GM20000 (cell line): ENCODE measurements around the gene EXOC4.

ENCODE experiments used
- DNase-seq: peaks from one replicate; pipeline ENCODE4 v3.0.0; 2012; ENCODE audit warnings: low spot score
- CTCF ChIP-seq: IDR thresholded peaks from 2 replicates; pipeline ENCODE4 v1.5.1; 2012; ENCODE audit warnings: mild to moderate bottlenecking, control low read depth; ENCODE audit errors: extremely low read depth, missing control alignments

The EXOC4 gene

GRCh38 chr7:133376514-133376913 is 123.6 kb downstream of the EXOC4 start:
- TF ChIP-seq CTCF: no peak
- no peak for DNase-seq

- DNase-seq: no peak
- no peak for TF ChIP-seq CTCF
Observed at GRCh38 chr7:133381965-133382364, 129.1 kb downstream of the EXOC4 start.

DNA sequence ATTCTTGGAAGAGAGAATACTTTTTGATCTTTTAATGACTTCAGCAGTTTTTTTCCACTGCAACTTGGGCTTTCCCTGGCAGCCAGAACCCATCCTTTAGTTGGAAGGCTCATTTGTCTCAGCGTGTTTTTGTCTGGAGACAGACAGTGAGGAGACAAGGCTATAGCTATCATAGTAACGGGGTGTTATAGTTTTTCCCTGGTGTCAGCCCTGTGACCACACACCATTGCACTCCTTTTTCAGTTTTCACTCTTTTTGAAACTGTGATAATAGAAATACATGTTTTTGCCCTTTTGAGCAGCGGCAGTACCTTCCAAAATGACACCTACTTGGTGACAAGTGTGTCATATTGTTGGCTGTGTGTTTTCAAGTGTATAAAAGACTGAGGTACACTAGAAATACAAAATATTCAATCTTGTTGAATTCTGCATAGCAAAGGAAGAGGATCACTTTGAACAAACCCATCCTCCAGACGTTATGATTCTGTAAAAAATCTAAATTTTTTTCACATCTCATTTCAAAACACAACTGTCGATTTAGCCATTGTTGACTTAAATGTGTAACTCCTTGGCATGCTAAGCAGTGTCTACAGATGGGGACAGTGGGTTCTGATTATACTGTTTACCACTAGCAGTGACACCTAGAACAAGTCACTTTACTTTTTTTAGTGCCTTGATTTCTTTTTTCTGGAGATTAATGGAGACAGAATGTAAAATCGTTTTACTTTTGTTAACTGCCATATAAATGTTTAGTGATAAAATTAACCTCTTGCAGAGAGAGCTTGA is 130.1 kb downstream of the EXOC4 start:
- no peak for DNase-seq
- no peak for TF ChIP-seq CTCF

DNA sequence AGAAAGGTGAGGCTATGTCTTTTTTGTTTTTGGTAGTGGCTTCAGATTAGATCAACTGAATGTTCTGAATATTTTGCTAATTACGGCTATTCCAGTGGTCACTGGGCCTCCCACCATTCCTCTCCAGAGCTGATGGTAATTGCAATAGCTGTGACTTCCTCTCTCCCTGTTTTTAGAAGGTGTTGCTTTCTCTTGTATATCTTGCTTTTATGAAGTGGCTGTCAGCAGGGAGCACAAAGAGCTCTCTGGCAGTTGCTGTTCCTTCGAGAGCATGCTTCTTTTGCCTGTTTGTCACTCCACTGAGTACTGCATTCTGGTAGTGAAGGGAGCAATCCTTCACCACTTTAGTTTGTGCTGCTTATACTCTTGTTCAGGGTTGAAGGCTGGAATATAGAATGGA is 133.3 kb downstream of the EXOC4 start:
- no peak for TF ChIP-seq CTCF
- no peak for DNase-seq

GRCh38 chr7:133389727-133390126 is 136.8 kb downstream of the EXOC4 start:
- no peak for DNase-seq
- TF ChIP-seq CTCF: no peak

DNA sequence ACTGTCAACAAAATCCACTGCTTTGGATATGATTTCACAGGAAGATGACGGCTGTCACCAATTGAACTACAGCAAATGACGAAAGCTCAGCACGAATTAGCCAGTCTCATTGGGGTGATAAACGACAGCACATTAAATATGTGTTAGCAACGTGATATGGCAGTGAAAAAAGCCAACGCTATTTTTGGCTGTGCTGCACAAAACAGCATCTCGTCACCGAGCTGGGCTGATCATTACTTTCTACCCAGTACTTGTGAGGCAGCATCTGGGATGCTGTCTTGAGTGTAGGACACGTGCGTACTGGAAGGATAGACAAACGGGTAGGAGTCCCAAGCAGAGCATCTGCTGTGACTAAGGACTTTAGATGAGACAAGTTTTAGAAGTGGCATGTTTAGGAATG is 138.3 kb downstream of the EXOC4 start:
- no peak for TF ChIP-seq CTCF
- DNase-seq: no peak

- no peak for DNase-seq
- TF ChIP-seq CTCF: no peak
Observed at GRCh38 chr7:133394369-133394768, 141.5 kb downstream of the EXOC4 start.
